HepG2 (cell line): Measurements from ENCODE around the gene CTIF. TPM values are rescaled to one million over a fixed set of nuclear protein-coding genes. Genes with fewer than 3 reads are reported as not detected.

Experiments
- ATAC-seq: fragments of 200-7000 bp; cut with Tn5 transposase; 3 replicates; pipeline ENCODE4 v1.9.1; 2020; ENCODE audit warnings: mild to moderate bottlenecking, moderate library complexity
- BruUV-seq: library from RNA; stranded (reverse); fragments of 400-500 nt; replicated peaks from 2 replicates; lab custom pipeline; 2021; lab: Mats Ljungman, UMichigan
- CTCF ChIA-PET: fragments of 300-600 bp; formaldehyde crosslinking; extraction: SDS; loops from one replicate; lab custom pipeline; 2021; ENCODE audit warnings: low total read pairs, inconsistent platforms, low intra/inter-chr PET ratio; lab: Yijun Ruan, JAX
- POLR2A ChIA-PET: fragments of 350-600 bp; sonication (Branson Sonifier 250); formaldehyde crosslinking; loops from one replicate; lab custom pipeline; 2020; ENCODE audit warnings: antibody characterized with exemption, inconsistent platforms; lab: Yijun Ruan, JAX
- DNase-seq: peaks from one replicate; pipeline ENCODE4 v3.0.0-alpha.2; 2015; ENCODE audit warnings: low spot score
- FAIRE-seq: peaks from 3 replicates; lab custom pipeline; 2011; peaks lifted over from hg19 to GRCh38; lab: Jason Lieb, UNC
- H2AFZ ChIP-seq: one replicate; pipeline ENCODE4 v1.6.1; 2011; ENCODE audit warnings: low read length, inconsistent platforms
- H3K27ac ChIP-seq: fragments of 300-600 bp; 3 replicates; pipeline ENCODE4 v1.8.0; 2011; ENCODE audit warnings: mixed run types, mild to moderate bottlenecking, mixed read lengths, low read length, inconsistent platforms; ENCODE audit not compliant: insufficient read depth; ENCODE audit errors: extremely low read length
- H3K27me3 ChIP-seq, 2 experiments: fragments of 200-600 bp in 1 of 2; 2 replicates in 1 of 2; 3 replicates in 1 of 2; pipeline versions ENCODE4 v1.6.0 to v1.8.0; 2011; ENCODE audit warnings: low read length in 2 of 2, mild to moderate bottlenecking in 2 of 2, moderate library complexity in 2 of 2, inconsistent platforms in 1 of 2; ENCODE audit not compliant: insufficient read depth in 2 of 2, control insufficient read depth in 1 of 2
- H3K36me3 ChIP-seq, 2 experiments: fragments of 200-600 bp in 1 of 2; replicated peaks in 1 of 2; 2 replicates in 1 of 2; 3 replicates in 1 of 2; pipeline versions ENCODE4 v1.5.1 to v1.8.0; 2011; ENCODE audit warnings: low read length in 2 of 2, inconsistent platforms in 1 of 2; ENCODE audit not compliant: insufficient read depth in 2 of 2, control insufficient read depth in 1 of 2
- H3K4me1 ChIP-seq: 2 replicates; pipeline ENCODE4 v1.5.1; 2012; ENCODE audit warnings: low read length, inconsistent platforms; ENCODE audit not compliant: insufficient read depth
- H3K4me2 ChIP-seq: 2 replicates; pipeline ENCODE4 v1.6.0; 2011; ENCODE audit warnings: low read depth, low read length, inconsistent platforms
- H3K4me3 ChIP-seq, 3 experiments: fragments of 200-600 bp in 1 of 3; sonication (generic), shearing (Covaris generic) in 1 of 3; replicated peaks in 1 of 3; 2 replicates each; pipeline ENCODE4 v1.5.1; 2011 to 2016; ENCODE audit warnings: low read length in 3 of 3, inconsistent platforms in 2 of 3, low read depth in 2 of 3, mild to moderate bottlenecking in 2 of 3, control low read depth in 1 of 3, mixed read lengths in 1 of 3; ENCODE audit not compliant: insufficient read depth in 1 of 3
- H3K79me2 ChIP-seq: one replicate; pipeline ENCODE4 v1.6.1; 2011; ENCODE audit warnings: low read length, inconsistent platforms; ENCODE audit not compliant: insufficient read depth
- H3K9ac ChIP-seq: 2 replicates; pipeline ENCODE4 v1.6.0; 2011; ENCODE audit warnings: mild to moderate bottlenecking, low read depth, low read length, inconsistent platforms; ENCODE audit not compliant: insufficient read depth
- H3K9me3 ChIP-seq: 2 replicates; pipeline ENCODE4 v1.5.1; 2012; ENCODE audit warnings: mild to moderate bottlenecking, low read length
- H4K20me1 ChIP-seq: 2 replicates; pipeline ENCODE4 v1.6.0; 2011; ENCODE audit warnings: inconsistent platforms, mild to moderate bottlenecking, low read length, moderate library complexity; ENCODE audit not compliant: insufficient read depth
- ATF7-NPFF ChIP-seq: sonication (generic); formaldehyde crosslinking; IDR thresholded peaks from 2 replicates; pipeline ENCODE4 v1.8.1; 2023; ENCODE audit warnings: mild to moderate bottlenecking, low read depth, missing genetic modification reagents, moderate library complexity
- HMG20A ChIP-seq: IDR thresholded peaks from 2 replicates; pipeline ENCODE4 v1.6.1; 2016; ENCODE audit warnings: borderline replicate concordance
- HNRNPL ChIP-seq: fragments of 200-400 bp; formaldehyde crosslinking; IDR thresholded peaks from 2 replicates; pipeline ENCODE4 v1.6.1; 2017; ENCODE audit warnings: mild to moderate bottlenecking, low read depth, low read length
- ISL2 ChIP-seq: sonication (generic); formaldehyde crosslinking; IDR thresholded peaks from 2 replicates; pipeline ENCODE4 v1.5.0; 2020; ENCODE audit warnings: missing genetic modification reagents
- MEIS1 ChIP-seq: sonication (generic); formaldehyde crosslinking; IDR thresholded peaks from 2 replicates; pipeline ENCODE4 v1.9.0; 2021; ENCODE audit warnings: mild to moderate bottlenecking, missing genetic modification reagents, moderate library complexity, borderline replicate concordance
- RBAK ChIP-seq: sonication (generic); formaldehyde crosslinking; IDR thresholded peaks from 2 replicates; pipeline ENCODE4 v1.5.1; 2020; ENCODE audit warnings: mild to moderate bottlenecking, missing genetic modification reagents
- RFX5 ChIP-seq: IDR thresholded peaks from 2 replicates; pipeline ENCODE4 v1.6.1; 2011; ENCODE audit warnings: low read depth, low read length, improper control_type of control experiment
- WGBS: methylation state at CpG from one replicate; pipeline ENCODE4 v1.1.6; 2017; ENCODE audit warnings: low lambda C conversion rate; 5-methylcytosine and 5-hydroxymethylcytosine counted together
- in situ Hi-C: cut with HindIII; loops from 2 replicates; pipeline ENCODE4 v1.10.0; 2017; ENCODE audit warnings: low pct_unique_long_range_greater_than_20kb; ENCODE audit not compliant: extremely low pct_ligation_motif_present
- intact Hi-C: fragments of 100-400 bp; cut with micrococcal nuclease; formaldehyde crosslinking; loops from one replicate; pipeline ENCODE4 v1.10.0; 2022; ENCODE audit not compliant: unreplicated experiment
- polyA plus RNA-seq, 8 experiments: library from polyadenylated mRNA; depleted of rRNA in 3 of 8; stranded (reverse) in 7 of 8; unstranded in 1 of 8; fragments of >200 nt; fragmentation: Illumina TruSeq in 4 of 8; extraction: Trizol in 4 of 8; gene quantifications; 2 replicates each; pipeline versions ENCODE4 v1.2.1 to v1.2.3, GENCODE V29; 2011 to 2016; ENCODE audit warnings: low read depth in 4 of 8, missing spikeins in 1 of 8, mixed read lengths in 1 of 8; ENCODE audit not compliant: insufficient read depth in 1 of 8
- total RNA-seq, 5 experiments: library from RNA; depleted of rRNA; stranded (reverse); fragments of >200 nt; fragmentation: Illumina TruSeq; extraction: Trizol; gene quantifications; 2 replicates each; pipeline ENCODE4 v1.2.3, GENCODE V29; 2016; ENCODE audit warnings: low read depth in 1 of 5

The CTIF gene
- total and polyA plus RNA-seq, 2 of the 13 experiments (the other 11 are each of a cell fraction or from before 2014, with no cell fraction given) = 18.2 to 28.0 TPM

DNA sequence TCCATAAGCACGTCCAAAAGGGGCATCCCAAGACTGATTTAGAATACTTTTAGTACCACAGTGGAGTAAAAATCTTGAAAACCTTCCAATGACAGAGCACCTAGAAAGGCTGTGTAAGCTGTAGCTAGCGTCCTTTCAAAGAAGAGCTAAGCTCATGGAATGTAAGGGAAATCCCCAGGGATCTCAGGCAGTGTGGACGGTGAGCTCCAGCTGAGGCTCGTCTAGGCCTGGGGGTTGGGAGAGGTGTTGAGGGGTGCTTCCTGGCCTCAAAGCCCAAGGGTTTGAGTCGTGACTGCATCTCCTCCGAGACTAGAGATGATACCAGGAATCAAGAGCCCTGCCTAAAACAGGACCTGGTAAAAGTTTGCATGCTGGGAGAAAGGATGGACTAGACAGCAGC lies 7.6 kb downstream of the CTIF start:
- no peak overlapping the region for H3K4me2 ChIP-seq
- in situ Hi-C loops = loop anchor here (10.0 kb wide), 1 partner anchor 348 kb away; no protein-coding TSS in a partner anchor
- 0 out of 2 replicates have a peak, but pooled peaks have one; percentile 41 for TF ChIP-seq RFX5
- TF ChIP-seq ISL2 = no peak
- TF ChIP-seq HNRNPL = no peak
- no peak overlapping the region for H3K9ac ChIP-seq
- DNase-seq (no peak), FAIRE-seq (no peak), ATAC-seq (no peak)
- ChIA-PET CTCF (no interaction called here), POLR2A (interaction anchor here (1.9 to 2.3 kb wide), 2 partner anchors 8 to 27 kb away, joined by 4 to 10 read pairs; partner anchors contain the start of gene CTIF)
- H3K36me3 ChIP-seq = peaks cover 0 to 5% of the 10 kb centered on the region in 2 experiments; a peak in 2 of 5 replicates
- BruUV-seq = no TSS peak
- peaks cover 13% of the 10 kb centered on the region; the same call in 1 of the 2 replicates for H4K20me1 ChIP-seq
- intact Hi-C loops = no loop called here
- no peak overlapping the region for H3K27ac ChIP-seq
- 97% methylated on average over 6 of the region's 6 CpGs for WGBS
- no peaks in the 10 kb centered on the region for H3K27me3 ChIP-seq
- no peak overlapping the region for H3K4me3 ChIP-seq
- H3K9me3 ChIP-seq = no peaks in the 10 kb centered on the region
- peaks cover 75% of the 10 kb centered on the region for H3K4me1 ChIP-seq
- no peak overlapping the region for H2AFZ ChIP-seq
- peaks cover 92% of the 10 kb centered on the region for H3K79me2 ChIP-seq

DNA sequence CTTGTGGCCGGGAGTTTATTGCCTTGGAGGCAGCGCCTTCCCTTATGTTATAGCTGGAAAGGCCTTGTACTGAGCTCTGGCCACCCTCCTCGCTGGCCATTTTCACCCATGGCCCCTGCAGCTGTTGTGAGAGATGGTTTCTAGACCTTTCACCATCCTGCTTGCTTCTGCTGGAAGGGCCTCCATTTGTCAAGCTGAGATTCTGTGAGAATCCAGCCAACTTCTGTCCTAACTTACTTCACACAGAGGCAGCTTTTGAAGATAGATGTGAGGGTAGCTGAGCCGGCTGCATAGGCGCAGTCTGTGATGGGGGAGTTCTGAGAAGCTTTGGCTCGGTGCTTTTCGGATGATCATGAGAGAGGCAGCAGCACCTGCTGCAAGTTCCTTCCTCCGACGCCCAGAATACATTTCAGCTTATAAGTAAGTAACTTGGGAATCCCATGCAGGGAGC lies 8.7 kb downstream of the CTIF start:
- peaks cover 86% of the 10 kb centered on the region for H3K79me2 ChIP-seq

More for the DNA sequence above, 8.7 kb downstream of the CTIF start:
- no peak for DNase-seq
- Histone ChIP-seq H3K9ac (no peak overlapping the region), H3K9me3 (no peaks in the 10 kb centered on the region), H2AFZ (no peak overlapping the region), H3K4me1 (peaks cover 65% of the 10 kb centered on the region), H3K36me3 (peaks cover 0 to 5% of the 10 kb centered on the region in 2 experiments; a peak in 2 of 5 replicates), H3K27ac (no peak overlapping the region), H3K4me2 (no peak overlapping the region), H4K20me1 (peaks cover 8% of the 10 kb centered on the region; the same call in 1 of the 2 replicates), H3K4me3 (no peak overlapping the region), H3K27me3 (no peaks in the 10 kb centered on the region)
- CTCF ChIA-PET = no interaction called here
- in situ Hi-C loops = loop anchor here (10.0 kb wide), 1 partner anchor 347 kb away; no protein-coding TSS in a partner anchor
- FAIRE-seq = no peak
- TF ChIP-seq MEIS1 (CRISPR knock-in tag) = no peak
- TF ChIP-seq HMG20A = no peak
- TF ChIP-seq RBAK (CRISPR knock-in tag) = no peak
- no peak for TF ChIP-seq ATF7-NPFF (CRISPR knock-in tag)
- BruUV-seq = no TSS peak
- WGBS = 97% methylated on average over 9 of the region's 9 CpGs
- intact Hi-C loops = no loop called here
- ATAC-seq = no peak
- POLR2A ChIA-PET = interaction anchor here (2.3 kb wide), 1 partner anchor 9 kb away, joined by 10 read pairs; the partner anchor contains the start of gene CTIF
